Measurements from ENCODE around the gene ZNF462.
"Not testable (repeated sequence)": the region's sequence is repeated elsewhere in the genome, so short reads cannot be mapped to it uniquely, and the experiment has no call there.

The ZNF462 gene

DNA sequence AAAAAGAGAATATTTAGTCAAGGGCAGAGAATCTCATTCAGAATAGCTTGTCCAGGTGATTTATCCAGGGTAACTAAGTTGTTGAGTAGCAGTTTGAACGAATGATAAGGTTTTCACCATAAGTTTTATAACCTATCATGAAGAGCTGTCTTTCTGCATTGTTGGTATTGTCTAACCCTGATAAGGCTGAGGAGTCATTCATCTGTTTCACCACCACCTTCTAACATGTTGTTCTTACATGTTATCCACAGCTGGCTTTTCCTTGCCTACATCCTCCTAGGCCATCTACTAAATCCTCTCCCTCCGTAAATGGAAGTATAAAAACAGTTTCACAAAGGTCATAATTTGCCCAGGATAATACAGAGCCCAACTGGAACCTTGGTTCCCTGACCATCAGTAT lies 24.1 kb downstream of the ZNF462 start:
- H3K4me3 ChIP-seq (ENCODE audit: low read length in 2 of 2): no peak overlapping the region
- no peaks in the 10 kb centered on the region for H3K27me3 ChIP-seq (ENCODE audit: control insufficient read depth in 1 of 2, insufficient read depth in 2 of 2, low read length in 2 of 2)
- no peak overlapping the region for H3K9ac ChIP-seq (ENCODE audit: low read length in 2 of 2)
- no peaks in the 10 kb centered on the region for H3K4me1 ChIP-seq (ENCODE audit: control insufficient read depth, insufficient read depth, low read length)
- no peaks in the 10 kb centered on the region for H3K9me3 ChIP-seq (ENCODE audit: control insufficient read depth in 2 of 2, low read length in 2 of 2)
- no peaks in the 10 kb centered on the region for H3K36me3 ChIP-seq (ENCODE audit: control insufficient read depth in 2 of 2, insufficient read depth in 2 of 2, low read length in 2 of 2)
- H3K27ac ChIP-seq (ENCODE audit: low read length): no peak overlapping the region

DNA sequence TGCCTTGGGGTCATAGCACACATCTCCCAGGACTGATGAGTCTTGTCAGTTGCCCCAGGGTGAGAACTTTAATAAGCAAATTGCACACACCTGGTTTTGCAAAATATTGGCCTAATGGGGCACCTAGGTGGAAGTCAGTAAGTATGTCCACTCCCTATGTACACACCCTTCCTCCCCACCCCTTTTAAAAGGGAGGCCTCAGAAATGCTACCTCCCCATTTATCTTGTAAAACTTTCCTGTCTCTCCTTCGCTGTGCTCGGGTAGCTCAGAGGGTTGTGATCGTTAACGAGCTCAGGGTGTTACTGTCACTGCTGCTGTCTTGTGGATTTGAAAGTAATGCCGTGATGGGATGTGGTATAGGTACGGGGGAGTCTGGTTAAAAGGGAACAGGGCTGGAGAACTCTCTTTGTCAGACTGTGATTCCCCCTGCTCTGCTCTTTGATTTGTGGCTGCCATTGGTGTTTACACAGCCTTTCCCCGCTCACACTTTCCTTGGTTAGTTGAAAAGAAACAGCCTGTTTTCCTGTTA lies 26.2 kb downstream of the ZNF462 start:
- Histone ChIP-seq H3K4me1 (ENCODE audit: control insufficient read depth, insufficient read depth, low read length) (peaks cover 8% of the 10 kb centered on the region), H3K27ac (ENCODE audit: low read length) (no peak overlapping the region), H3K27me3 (ENCODE audit: control insufficient read depth in 1 of 2, insufficient read depth in 2 of 2, low read length in 2 of 2) (no peaks in the 10 kb centered on the region), H3K4me3 (ENCODE audit: low read length in 2 of 2) (no peak overlapping the region), H3K9me3 (ENCODE audit: control insufficient read depth in 2 of 2, low read length in 2 of 2) (no peaks in the 10 kb centered on the region), H3K9ac (ENCODE audit: low read length in 2 of 2) (no peak overlapping the region), H3K36me3 (ENCODE audit: control insufficient read depth in 2 of 2, insufficient read depth in 2 of 2, low read length in 2 of 2) (no peaks in the 10 kb centered on the region)

- H3K27ac ChIP-seq (ENCODE audit: low read length): no peak overlapping the region
- H3K9ac ChIP-seq (ENCODE audit: low read length in 2 of 2): no peak overlapping the region
- H3K4me3 ChIP-seq (ENCODE audit: low read length in 2 of 2): no peak overlapping the region
- H3K36me3 ChIP-seq (ENCODE audit: control insufficient read depth in 2 of 2, insufficient read depth in 2 of 2, low read length in 2 of 2): no peaks in the 10 kb centered on the region
- H3K27me3 ChIP-seq (ENCODE audit: control insufficient read depth in 1 of 2, insufficient read depth in 2 of 2, low read length in 2 of 2): no peaks in the 10 kb centered on the region
- no peaks in the 10 kb centered on the region for H3K9me3 ChIP-seq (ENCODE audit: control insufficient read depth in 2 of 2, low read length in 2 of 2)
- peaks cover 8% of the 10 kb centered on the region for H3K4me1 ChIP-seq (ENCODE audit: control insufficient read depth, insufficient read depth, low read length)
Observed at GRCh38 chr9:106890608-106891007, 27.6 kb downstream of the ZNF462 start.

DNA sequence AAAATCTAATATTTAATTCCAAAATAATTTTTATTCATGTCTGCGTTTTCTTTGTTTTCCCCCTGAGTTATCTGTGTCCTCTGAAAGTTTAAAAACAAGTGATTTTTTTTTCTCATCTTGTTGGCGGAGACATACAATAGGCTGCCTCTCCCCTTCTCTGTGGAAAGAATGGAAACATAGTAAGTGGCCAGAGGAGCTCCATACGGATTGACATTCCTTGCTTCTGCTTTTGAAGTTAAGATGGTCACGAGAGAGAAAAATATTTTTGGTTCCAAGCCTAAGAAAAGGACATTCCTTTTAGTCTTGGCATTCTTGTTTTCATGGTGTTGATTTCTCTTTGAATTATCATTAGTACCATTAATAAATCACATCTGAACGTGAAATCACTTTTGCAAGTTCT lies 28.3 kb downstream of the ZNF462 start:
- H3K27me3 ChIP-seq (ENCODE audit: control insufficient read depth in 1 of 2, insufficient read depth in 2 of 2, low read length in 2 of 2): no peaks in the 10 kb centered on the region
- H3K9ac ChIP-seq (ENCODE audit: low read length in 2 of 2): no peak overlapping the region
- no peaks in the 10 kb centered on the region for H3K9me3 ChIP-seq (ENCODE audit: control insufficient read depth in 2 of 2, low read length in 2 of 2)
- H3K4me1 ChIP-seq (ENCODE audit: control insufficient read depth, insufficient read depth, low read length): peaks cover 8% of the 10 kb centered on the region
- H3K4me3 ChIP-seq (ENCODE audit: low read length in 2 of 2): no peak overlapping the region
- no peaks in the 10 kb centered on the region for H3K36me3 ChIP-seq (ENCODE audit: control insufficient read depth in 2 of 2, insufficient read depth in 2 of 2, low read length in 2 of 2)
- H3K27ac ChIP-seq (ENCODE audit: low read length): no peak overlapping the region

DNA sequence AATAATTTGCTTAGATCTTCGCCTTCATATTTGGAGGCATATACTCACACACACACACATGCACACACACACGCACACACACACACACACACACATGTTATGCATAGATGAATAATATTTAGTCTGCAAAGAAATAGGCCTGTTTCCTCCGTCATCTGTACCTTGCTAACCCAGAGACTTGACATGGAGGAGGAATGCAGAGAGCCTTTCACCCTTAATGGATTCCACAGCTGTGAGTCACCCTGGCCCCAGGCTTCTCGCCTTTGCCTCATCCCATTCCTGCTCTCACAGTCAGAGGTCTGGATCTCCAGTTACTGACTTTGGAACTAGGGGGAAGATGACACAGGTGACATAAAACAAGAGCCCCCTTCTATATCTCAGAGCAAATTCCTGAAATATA lies 29.7 kb downstream of the ZNF462 start:
- Histone ChIP-seq H3K9ac (ENCODE audit: low read length in 2 of 2) (no peak overlapping the region), H3K27me3 (ENCODE audit: control insufficient read depth in 1 of 2, insufficient read depth in 2 of 2, low read length in 2 of 2) (no peaks in the 10 kb centered on the region), H3K36me3 (ENCODE audit: control insufficient read depth in 2 of 2, insufficient read depth in 2 of 2, low read length in 2 of 2) (no peaks in the 10 kb centered on the region), H3K4me1 (ENCODE audit: control insufficient read depth, insufficient read depth, low read length) (peaks cover 9% of the 10 kb centered on the region), H3K9me3 (ENCODE audit: control insufficient read depth in 2 of 2, low read length in 2 of 2) (no peaks in the 10 kb centered on the region), H3K27ac (ENCODE audit: low read length) (no peak overlapping the region), H3K4me3 (ENCODE audit: low read length in 2 of 2) (no peak overlapping the region)

DNA sequence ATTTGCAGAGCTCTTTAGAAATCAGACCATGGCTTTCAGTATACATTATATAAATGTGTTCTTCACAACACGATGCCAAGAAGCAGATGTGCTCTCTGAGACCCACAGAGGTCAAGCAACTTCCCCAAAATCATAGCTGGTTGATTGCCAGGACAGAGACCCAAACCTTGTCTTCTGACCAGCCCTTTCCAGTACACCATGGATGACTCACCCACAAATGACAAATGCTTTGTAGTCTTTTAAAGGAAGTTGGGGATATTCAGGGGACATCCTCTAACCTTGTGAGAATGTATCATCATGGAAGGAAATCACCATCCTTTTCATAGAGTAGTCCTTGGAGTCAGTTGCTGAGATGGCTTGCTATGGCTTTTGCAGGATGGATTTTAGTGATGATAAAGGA lies 30.1 kb downstream of the ZNF462 start:
- Histone ChIP-seq H3K9me3 (ENCODE audit: control insufficient read depth in 2 of 2, low read length in 2 of 2) (no peaks in the 10 kb centered on the region), H3K27me3 (ENCODE audit: control insufficient read depth in 1 of 2, insufficient read depth in 2 of 2, low read length in 2 of 2) (no peaks in the 10 kb centered on the region), H3K9ac (ENCODE audit: low read length in 2 of 2) (no peak overlapping the region), H3K27ac (ENCODE audit: low read length) (no peak overlapping the region), H3K4me3 (ENCODE audit: low read length in 2 of 2) (no peak overlapping the region), H3K4me1 (ENCODE audit: control insufficient read depth, insufficient read depth, low read length) (peaks cover 13% of the 10 kb centered on the region), H3K36me3 (ENCODE audit: control insufficient read depth in 2 of 2, insufficient read depth in 2 of 2, low read length in 2 of 2) (no peaks in the 10 kb centered on the region)

DNA sequence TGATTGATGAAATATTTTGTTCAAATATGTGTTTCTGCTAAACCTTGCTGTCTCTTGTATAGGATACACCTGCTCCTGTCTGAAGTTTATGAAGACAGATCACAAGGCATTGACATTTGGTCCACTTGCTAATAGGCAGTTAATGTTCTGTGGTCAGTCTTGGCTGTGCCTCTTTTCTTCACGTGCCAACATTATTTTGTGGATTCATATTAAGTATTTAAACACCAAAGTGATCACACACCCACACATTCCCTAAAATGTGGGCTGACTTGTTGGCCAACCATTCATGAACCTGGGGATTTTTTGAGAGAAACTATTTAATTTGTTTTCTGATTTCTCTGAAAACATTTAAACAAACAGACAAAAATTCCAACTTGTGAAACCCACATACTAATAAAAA lies 33.7 kb downstream of the ZNF462 start:
- Histone ChIP-seq H3K4me1 (ENCODE audit: control insufficient read depth, insufficient read depth, low read length) (peaks cover 15% of the 10 kb centered on the region), H3K9me3 (ENCODE audit: control insufficient read depth in 2 of 2, low read length in 2 of 2) (no peaks in the 10 kb centered on the region), H3K4me3 (ENCODE audit: low read length in 2 of 2) (no peak overlapping the region), H3K27ac (ENCODE audit: low read length) (no peak overlapping the region), H3K27me3 (ENCODE audit: control insufficient read depth in 1 of 2, insufficient read depth in 2 of 2, low read length in 2 of 2) (no peaks in the 10 kb centered on the region), H3K36me3 (ENCODE audit: control insufficient read depth in 2 of 2, insufficient read depth in 2 of 2, low read length in 2 of 2) (no peaks in the 10 kb centered on the region), H3K9ac (ENCODE audit: low read length in 2 of 2) (no peak overlapping the region)

DNA sequence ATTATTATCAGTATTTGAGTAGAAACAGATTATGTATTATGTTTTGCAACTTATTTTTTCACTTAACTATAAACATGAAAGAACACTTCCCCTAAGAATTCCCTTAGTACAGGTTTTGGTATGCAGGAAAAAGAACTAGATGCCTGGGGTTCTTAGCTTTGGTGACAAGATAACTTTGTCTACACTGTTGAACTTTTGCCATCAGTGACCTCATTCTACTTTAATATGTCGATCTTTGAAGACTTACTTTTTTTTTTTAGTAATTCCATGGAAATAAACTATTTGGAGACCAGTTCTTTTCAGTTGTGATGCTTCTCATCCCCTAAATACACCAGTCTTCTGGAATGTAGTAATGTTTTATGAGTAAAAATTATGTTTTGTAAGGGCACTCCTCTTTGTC lies 34.3 kb downstream of the ZNF462 start:
- Histone ChIP-seq H3K27me3 (ENCODE audit: control insufficient read depth in 1 of 2, insufficient read depth in 2 of 2, low read length in 2 of 2) (no peaks in the 10 kb centered on the region), H3K4me1 (ENCODE audit: control insufficient read depth, insufficient read depth, low read length) (peaks cover 15% of the 10 kb centered on the region), H3K9ac (ENCODE audit: low read length in 2 of 2) (no peak overlapping the region), H3K27ac (ENCODE audit: low read length) (no peak overlapping the region), H3K9me3 (ENCODE audit: control insufficient read depth in 2 of 2, low read length in 2 of 2) (no peaks in the 10 kb centered on the region), H3K36me3 (ENCODE audit: control insufficient read depth in 2 of 2, insufficient read depth in 2 of 2, low read length in 2 of 2) (no peaks in the 10 kb centered on the region), H3K4me3 (ENCODE audit: low read length in 2 of 2) (no peak overlapping the region)

GRCh38 chr9:106897751-106898150 lies 34.8 kb downstream of the ZNF462 start:
- no peak overlapping the region for H3K9ac ChIP-seq (ENCODE audit: low read length in 2 of 2)
- no peaks in the 10 kb centered on the region for H3K27me3 ChIP-seq (ENCODE audit: control insufficient read depth in 1 of 2, insufficient read depth in 2 of 2, low read length in 2 of 2)
- no peaks in the 10 kb centered on the region for H3K9me3 ChIP-seq (ENCODE audit: control insufficient read depth in 2 of 2, low read length in 2 of 2)
- no peaks in the 10 kb centered on the region for H3K36me3 ChIP-seq (ENCODE audit: control insufficient read depth in 2 of 2, insufficient read depth in 2 of 2, low read length in 2 of 2)
- H3K27ac ChIP-seq (ENCODE audit: low read length): no peak overlapping the region
- peaks cover 11% of the 10 kb centered on the region for H3K4me1 ChIP-seq (ENCODE audit: control insufficient read depth, insufficient read depth, low read length)
- H3K4me3 ChIP-seq (ENCODE audit: low read length in 2 of 2): no peak overlapping the region

GRCh38 chr9:106900523-106900922 lies 37.6 kb downstream of the ZNF462 start:
- H3K4me3 ChIP-seq (ENCODE audit: low read length in 2 of 2); H3K9me3 ChIP-seq (ENCODE audit: control insufficient read depth in 2 of 2, low read length in 2 of 2); H3K36me3 ChIP-seq (ENCODE audit: control insufficient read depth in 2 of 2, insufficient read depth in 2 of 2, low read length in 2 of 2); H3K27ac ChIP-seq (ENCODE audit: low read length); H3K27me3 ChIP-seq (ENCODE audit: control insufficient read depth in 1 of 2, insufficient read depth in 2 of 2, low read length in 2 of 2); H3K9ac ChIP-seq (ENCODE audit: low read length in 2 of 2); H3K4me1 ChIP-seq (ENCODE audit: control insufficient read depth, insufficient read depth, low read length): not testable (repeated sequence)

- H3K36me3 ChIP-seq (ENCODE audit: control insufficient read depth in 2 of 2, insufficient read depth in 2 of 2, low read length in 2 of 2): no peaks in the 10 kb centered on the region
- H3K27me3 ChIP-seq (ENCODE audit: control insufficient read depth in 1 of 2, insufficient read depth in 2 of 2, low read length in 2 of 2): no peaks in the 10 kb centered on the region
- no peaks in the 10 kb centered on the region for H3K4me1 ChIP-seq (ENCODE audit: control insufficient read depth, insufficient read depth, low read length)
- H3K9me3 ChIP-seq (ENCODE audit: control insufficient read depth in 2 of 2, low read length in 2 of 2): no peaks in the 10 kb centered on the region
- H3K27ac ChIP-seq (ENCODE audit: low read length): no peak overlapping the region
- no peak overlapping the region for H3K9ac ChIP-seq (ENCODE audit: low read length in 2 of 2)
- no peak overlapping the region for H3K4me3 ChIP-seq (ENCODE audit: low read length in 2 of 2)
Observed at GRCh38 chr9:106906129-106906528, 43.2 kb downstream of the ZNF462 start.

All from stomach smooth muscle (tissue), 2 donors.